ENCODE data around the gene AURKAIP1. TPM values are rescaled to one million over a fixed set of nuclear protein-coding genes. Genes with fewer than 3 reads are reported as not detected.

Gene AURKAIP1
- total RNA-seq, 4 donors from 2014 or later: 92.7 to 134 (median 123) TPM

DNA sequence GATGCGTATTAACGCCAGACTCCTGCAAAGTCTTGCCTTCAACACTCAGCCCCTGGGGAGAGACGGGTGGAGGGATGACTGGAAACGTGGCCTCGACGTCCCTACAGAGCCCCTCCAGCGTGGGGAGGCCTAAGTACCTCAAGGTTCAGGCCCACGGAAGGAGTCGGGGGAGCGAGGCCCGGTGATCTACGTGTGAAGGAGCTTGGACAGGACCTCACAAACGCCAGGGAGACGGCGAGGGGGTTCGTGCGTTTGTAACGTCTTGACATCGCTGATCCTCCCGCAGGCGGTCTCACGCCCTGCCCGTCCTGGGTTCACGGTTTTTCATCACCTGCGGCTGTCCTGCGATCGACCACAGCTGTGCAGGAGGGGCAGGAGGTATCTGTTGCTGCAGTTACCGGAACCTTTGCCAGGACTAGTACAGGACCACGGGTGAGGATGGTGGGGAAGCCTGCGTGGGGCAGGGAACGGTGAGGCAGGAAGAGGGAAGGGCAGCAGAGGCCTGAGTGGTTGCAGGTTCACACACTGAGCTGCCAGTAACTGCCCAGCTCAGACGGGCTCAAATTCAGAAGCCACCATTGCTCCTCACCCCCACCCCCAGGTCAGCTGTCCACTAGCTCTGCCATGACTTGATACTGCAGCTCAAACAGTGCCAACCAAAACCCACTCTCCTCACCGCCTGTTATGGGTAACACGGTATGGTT is 25.0 kb upstream of the AURKAIP1 start:
- Histone ChIP-seq H3K9me3 (no peaks in the 10 kb centered on the region), H3K36me3 (peaks cover 0 to 80% (median 33%) of the 10 kb centered on the region in 3 donors), H3K27ac (peak overlapping the region; percentile 88 to 94 (median 92)), H3K27me3 (no peaks in the 10 kb centered on the region), H3K4me1 (peaks cover 22 to 73% (median 23%) of the 10 kb centered on the region in 3 donors), H3K4me3 (peak overlapping the region; percentile 91 to 99 (median 97))
- no peak for DNase-seq
- TF ChIP-seq POLR2A (IDR thresholded peaks at IDR 0.05): no peak
- TF ChIP-seq, protein P1, sequence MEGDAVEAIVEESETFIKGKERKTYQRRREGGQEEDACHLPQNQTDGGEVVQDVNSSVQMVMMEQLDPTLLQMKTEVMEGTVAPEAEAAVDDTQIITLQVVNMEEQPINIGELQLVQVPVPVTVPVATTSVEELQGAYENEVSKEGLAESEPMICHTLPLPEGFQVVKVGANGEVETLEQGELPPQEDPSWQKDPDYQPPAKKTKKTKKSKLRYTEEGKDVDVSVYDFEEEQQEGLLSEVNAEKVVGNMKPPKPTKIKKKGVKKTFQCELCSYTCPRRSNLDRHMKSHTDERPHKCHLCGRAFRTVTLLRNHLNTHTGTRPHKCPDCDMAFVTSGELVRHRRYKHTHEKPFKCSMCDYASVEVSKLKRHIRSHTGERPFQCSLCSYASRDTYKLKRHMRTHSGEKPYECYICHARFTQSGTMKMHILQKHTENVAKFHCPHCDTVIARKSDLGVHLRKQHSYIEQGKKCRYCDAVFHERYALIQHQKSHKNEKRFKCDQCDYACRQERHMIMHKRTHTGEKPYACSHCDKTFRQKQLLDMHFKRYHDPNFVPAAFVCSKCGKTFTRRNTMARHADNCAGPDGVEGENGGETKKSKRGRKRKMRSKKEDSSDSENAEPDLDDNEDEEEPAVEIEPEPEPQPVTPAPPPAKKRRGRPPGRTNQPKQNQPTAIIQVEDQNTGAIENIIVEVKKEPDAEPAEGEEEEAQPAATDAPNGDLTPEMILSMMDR (IDR thresholded peaks at IDR 0.05): no peak
- intact Hi-C loops (cut with DNase I): no loop called here
- 4 to 7% methylated on average over 12 to 19 of the region's 34 CpGs for WGBS, 2 donors

DNA sequence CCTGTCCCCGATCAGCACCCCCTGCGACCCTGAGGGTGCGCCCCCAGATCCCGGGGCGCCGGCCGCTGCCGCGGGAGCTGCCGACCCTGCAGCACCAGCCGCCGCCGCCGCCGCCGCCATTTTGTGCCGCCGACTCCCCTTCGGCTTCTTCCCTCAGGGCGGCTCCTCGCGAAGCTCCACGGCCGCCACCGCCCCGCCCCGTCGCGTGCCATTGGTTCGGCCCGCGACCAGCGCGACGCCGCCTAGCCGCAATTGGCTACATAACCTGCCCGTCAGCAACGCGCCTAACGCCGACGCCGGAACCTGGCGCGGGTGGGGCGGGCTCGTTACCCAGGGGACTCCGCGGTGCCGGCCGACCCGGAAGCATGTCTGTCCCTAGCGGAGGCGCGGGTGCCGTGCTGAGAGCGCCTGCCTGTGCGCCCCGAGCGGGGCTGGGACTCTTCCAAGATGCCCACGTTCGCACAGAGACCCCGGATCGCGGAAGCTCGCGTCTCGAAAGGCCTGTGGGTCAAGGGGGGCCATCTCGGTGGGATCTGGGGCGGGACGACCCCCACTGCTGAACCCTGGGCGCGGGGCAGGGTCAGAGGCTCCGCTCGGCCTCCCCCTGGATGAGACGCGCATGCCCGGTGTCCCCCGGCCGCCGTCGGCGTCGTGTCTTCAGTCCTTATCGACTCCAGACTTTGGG is 24.3 kb upstream of the AURKAIP1 start, which contains the start of gene CCNL2:
TSS of gene CCNL2 (minus strand) at position 149 of the 685 bp plus-strand sequence. CDS start at position 120, 29 bp downstream.
- H3K4me1 ChIP-seq: peaks cover 22 to 66% (median 23%) of the 10 kb centered on the region in 3 donors
- peak within 1 kb of the TSS; percentile 91 to 99 (median 97) for H3K4me3 ChIP-seq
- no peaks in the 10 kb centered on the region for H3K27me3 ChIP-seq
- intact Hi-C loops (cut with DNase I): no loop called here
- WGBS, 2 donors: no CpG with 5 or more reads among the region's 86 CpGs
- peaks cover 0 to 80% (median 32%) of the 10 kb centered on the region in 3 donors for H3K36me3 ChIP-seq
- no peaks in the 10 kb centered on the region for H3K9me3 ChIP-seq
- peak within 1 kb of the TSS; percentile 88 to 94 (median 92) for H3K27ac ChIP-seq
- peak; percentile 94 for DNase-seq
- TF ChIP-seq POLR2A (IDR thresholded peaks at IDR 0.05): peak in 2 of 4 donors; percentile 51 to 64
- TF ChIP-seq, protein P1 (IDR thresholded peaks at IDR 0.05): peak; percentile 56 to 80 (median 76)

DNA sequence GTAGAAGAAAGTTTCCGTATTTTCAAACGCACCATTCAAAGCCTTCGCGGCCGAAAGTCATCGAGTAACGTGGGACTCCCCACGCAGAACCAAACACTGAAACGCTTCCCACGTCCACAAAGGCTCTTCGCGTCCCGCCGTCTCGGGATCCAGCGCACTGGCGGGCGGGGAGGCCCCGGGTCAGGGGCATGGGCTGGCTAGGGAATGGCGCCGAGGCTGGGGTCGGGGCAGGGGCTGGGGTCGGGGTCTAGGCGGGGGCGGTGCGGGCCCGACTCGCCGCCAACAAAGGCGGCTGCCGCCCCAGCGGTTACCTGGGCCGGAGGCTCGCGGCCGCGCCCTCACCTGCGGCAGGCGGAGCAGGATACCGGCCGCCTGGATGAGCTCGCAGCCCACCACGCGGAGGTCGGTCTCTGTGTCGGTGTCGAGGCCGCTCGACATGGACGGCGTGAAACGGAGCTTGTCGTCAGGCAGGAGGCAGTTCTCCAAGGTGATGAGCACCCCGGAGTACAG is 23.7 kb upstream of the AURKAIP1 start:
- peaks cover 22 to 66% (median 23%) of the 10 kb centered on the region in 3 donors for H3K4me1 ChIP-seq
- TF ChIP-seq, protein P1 (IDR thresholded peaks at IDR 0.05): no peak
- TF ChIP-seq POLR2A (IDR thresholded peaks at IDR 0.05): no peak
- no peaks in the 10 kb centered on the region for H3K9me3 ChIP-seq
- no peaks in the 10 kb centered on the region for H3K27me3 ChIP-seq
- peak overlapping the region; percentile 91 to 99 (median 97) for H3K4me3 ChIP-seq
- 0% methylated on average over 14 of the region's 54 CpGs; no CpG with 5 or more reads in 1 of the 2 donors for WGBS, 2 donors
- intact Hi-C loops (cut with DNase I): no loop called here
- no peak for DNase-seq
- H3K36me3 ChIP-seq: peaks cover under 1 to 80% (median 34%) of the 10 kb centered on the region in 3 donors
- peak overlapping the region; percentile 88 to 94 (median 92) for H3K27ac ChIP-seq

DNA sequence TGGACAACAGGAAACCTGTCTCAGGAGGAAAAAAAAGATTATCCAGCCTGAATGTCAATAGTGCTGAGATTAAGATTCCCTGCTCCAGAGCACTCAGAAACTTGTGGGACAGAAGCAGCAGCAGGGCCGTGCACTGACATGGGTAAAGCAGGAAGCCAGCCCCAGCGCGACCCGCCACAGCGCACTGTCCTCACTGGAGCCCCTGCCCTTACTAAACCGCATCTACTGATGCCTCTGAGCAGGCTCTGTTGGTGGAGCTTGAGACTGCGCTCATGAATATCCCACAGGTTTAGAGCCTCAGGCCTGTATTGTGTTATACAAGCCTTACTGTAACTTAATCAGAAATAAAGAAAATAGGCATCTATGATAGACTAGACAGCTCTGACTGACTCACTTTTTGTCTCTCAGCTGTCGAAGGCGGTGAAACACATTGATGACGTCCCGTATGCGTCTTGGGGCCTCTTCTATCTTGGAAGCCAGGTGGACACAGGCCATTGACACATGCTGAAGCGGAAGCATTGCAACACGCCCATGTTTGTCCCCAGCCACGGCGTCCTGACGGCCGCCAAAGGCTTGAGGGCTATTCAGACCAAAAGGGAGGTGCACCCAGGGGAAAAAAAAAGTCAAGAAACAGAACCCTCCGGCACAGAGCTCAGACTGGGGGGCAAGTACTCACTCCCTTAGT is 23.0 kb upstream of the AURKAIP1 start:
- Histone ChIP-seq H3K27ac (peak overlapping the region in 3 of 4 donors; percentile 88 to 94 (median 94)), H3K4me3 (peak overlapping the region; percentile 91 to 99 (median 97)), H3K9me3 (no peaks in the 10 kb centered on the region), H3K27me3 (no peaks in the 10 kb centered on the region), H3K4me1 (peaks cover 22 to 62% (median 23%) of the 10 kb centered on the region in 3 donors), H3K36me3 (peaks cover 8 to 80% (median 36%) of the 10 kb centered on the region in 3 donors)
- intact Hi-C loops (cut with DNase I): no loop called here
- TF ChIP-seq, protein P1 (IDR thresholded peaks at IDR 0.05): no peak
- TF ChIP-seq POLR2A (IDR thresholded peaks at IDR 0.05): no peak
- WGBS, 2 donors: 31 to 63% methylated on average over 13 to 17 of the region's 19 CpGs
- no peak for DNase-seq

Data from esophagus squamous epithelium (tissue), 5 donors.